HG03457 (cell line): ENCODE data around the gene LYPLA2.
"Not testable (repeated sequence)": the region's sequence is repeated elsewhere in the genome, so short reads cannot be mapped to it uniquely, and the experiment has no call there.

Experiments
- ATAC-seq: cut with Tn5 transposase; IDR thresholded peaks from one replicate; pipeline ENCODE4 v1.9.1; 2021; ENCODE audit warnings: moderate number of reproducible peaks; ENCODE audit not compliant: unreplicated experiment

Gene LYPLA2

DNA sequence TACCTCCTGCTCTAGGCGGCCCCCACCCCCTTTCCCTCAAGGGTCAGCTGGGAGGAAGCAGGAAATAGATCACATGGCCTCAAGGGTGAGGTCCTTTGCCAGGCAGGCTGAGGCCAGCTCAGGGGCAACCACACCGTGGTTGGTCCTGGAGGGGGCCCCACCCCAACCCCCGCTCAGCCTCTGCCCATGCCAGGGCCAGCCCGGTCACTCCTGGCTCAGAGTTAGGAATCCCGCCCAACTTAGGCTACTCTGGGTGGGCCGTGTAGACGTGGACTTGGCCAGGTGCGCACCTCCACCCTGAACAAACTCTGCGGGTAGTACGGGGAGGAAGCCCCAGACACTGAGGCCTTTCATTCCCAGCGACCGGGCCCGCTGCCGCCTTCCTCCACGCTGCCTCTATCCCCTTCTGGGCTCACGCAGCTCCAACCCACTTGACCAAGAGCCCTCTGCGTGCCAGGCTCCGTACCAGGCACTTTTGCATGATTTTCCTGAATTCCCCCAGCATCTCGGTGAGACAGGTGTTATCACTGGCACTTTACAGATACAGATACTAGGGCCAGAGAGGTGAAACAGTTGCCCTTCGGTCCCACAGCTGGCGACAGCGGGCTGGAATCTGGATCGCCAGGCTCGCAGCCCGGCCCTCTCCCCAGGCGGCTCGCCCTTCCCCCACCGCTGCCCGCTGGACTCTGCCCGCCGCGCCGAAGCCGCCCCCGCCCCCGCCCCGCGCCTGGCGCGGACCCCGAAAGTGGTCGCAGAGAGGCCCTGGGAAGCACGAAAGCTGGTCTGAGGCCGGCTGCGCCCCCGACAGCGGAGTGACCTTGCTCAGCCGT is 8.8 kb downstream of the LYPLA2 start:
- ATAC-seq = no peak

DNA sequence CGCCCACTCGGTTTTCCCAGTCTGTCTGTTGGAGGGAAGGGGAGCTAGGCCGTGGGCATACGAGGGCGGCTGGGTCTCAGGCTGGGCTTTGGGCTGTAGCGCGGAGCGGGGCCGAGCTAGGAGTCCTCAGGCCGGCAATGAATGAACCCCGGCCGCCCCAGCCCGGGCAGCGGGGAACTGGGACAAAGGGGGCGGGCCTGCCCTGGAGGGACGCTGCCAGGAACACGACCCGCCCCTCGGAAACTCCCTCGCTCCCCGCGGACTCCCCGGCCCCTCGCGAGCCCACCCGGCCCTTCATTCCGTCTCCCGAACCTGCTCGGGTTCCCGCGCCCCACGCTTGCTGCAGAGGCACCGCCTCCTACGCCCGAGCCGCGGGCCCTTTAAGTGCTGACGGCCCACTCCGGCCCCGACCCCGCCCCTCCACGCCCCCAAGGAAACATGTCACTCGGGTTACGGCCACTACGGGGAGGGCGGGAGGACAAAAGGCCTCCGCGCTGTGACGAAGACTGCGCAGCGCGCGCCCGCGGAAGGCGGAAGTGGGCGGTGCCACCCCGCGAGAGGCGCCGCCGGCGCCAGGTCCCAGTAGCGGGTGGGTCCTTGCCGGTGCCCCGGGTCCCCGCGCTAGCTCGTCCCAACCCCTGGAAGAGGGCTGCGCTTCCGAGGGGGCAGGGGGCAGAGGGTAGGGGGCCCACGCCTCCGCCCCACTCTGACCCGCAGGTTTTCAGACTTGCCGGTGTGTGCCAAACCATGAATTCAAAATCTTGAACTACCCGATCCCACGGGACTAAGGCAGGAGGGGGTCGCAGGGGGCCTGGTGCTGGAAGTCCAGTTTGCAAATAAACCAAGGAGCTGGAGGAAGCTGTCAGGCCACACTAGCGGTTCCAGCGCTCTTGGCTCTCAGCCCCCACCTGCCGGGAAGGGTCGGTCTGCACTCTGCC is 9.7 kb downstream of the LYPLA2 start, which contains the start of gene GALE:
TSS of gene GALE (minus strand) at position 355 of the 938 bp plus-strand sequence. CDS start 1,747 bp downstream, outside the sequence.
- peak; percentile 54 for ATAC-seq

DNA sequence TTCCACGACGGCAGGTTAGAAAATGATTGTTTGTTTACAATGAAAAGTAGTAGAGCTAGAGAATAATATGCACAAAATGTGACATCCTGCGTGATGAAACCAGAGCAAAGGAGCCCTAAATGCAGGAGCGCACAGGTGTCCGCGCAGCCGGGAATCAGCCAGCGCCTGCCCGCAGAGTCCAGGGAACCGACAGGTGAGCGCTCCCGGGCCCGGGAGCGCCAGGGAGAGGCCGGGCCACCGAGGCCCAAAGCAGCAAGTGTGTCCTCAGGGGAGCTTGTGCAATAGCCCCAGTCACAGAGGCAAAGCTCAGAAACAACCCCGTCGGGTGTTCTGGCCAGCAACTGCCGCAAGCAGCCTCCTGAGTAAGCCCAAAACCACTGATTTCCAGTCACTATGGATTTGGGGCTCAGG is 10.4 kb downstream of the LYPLA2 start:
- no peak for ATAC-seq

DNA sequence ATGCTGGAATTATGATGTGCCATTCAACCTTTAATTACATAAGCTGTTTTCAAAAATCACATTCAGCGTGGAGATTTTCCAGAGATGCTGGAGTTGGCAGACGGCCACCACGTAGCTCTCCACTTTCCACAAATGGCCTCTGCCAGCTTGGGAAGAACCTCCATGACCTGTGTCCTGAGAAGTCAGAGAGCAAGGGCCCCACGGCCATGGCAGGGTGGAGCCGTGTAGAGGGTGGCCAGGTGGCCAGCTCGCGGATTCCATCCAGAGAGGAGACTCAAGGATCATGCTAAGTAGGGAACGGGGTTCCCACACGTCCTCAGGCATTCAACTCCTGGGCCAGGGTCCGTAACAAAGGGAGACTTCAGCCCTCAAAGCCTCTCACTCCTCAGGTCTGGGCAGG is 10.9 kb downstream of the LYPLA2 start:
- ATAC-seq = no peak

DNA sequence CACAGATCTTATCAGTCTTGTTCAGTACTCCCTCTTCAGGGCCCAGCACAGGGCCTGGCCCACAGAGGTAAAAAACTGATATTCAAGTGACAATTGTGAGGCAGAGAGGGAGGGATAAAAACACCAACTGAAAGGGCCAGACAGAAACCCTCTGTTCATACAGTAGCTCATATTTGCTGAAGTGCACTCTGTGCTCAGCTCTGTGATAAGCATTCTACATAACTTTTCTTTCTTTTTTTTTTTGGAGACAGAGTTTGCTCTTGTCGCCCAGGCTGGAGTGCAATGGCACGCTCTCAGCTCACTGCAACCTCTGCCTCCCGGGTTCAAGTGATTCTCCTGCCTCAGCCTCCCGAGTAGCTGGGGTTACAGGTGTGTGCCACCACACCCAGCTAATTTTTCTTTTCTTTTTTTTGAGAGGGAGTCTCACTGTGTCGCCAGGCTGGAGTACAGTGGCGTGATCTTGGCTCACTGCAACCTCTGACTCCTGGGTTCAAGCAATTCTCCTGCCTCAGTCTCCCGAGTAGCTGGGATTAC is 11.9 kb downstream of the LYPLA2 start:
- ATAC-seq = not testable (repeated sequence)

DNA sequence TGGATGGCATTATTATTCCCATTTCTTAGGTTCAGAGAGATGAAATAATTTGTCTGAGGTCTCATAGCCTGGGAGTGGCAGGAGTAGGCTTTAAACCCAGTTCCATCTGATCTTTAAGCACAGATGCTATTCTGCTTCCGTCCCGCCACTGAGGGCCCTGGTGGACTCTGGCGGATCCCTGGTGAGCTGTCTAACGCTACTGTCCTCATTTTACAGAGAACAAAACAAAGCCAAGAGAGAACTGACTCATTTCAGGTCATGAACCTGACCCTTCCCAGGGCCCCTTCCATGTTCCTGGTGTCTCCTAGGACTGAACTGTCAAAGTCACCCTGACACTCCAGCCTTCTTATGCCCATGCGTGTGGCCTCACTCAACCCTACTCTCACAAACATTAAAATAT is 12.7 kb downstream of the LYPLA2 start:
- no peak for ATAC-seq

DNA sequence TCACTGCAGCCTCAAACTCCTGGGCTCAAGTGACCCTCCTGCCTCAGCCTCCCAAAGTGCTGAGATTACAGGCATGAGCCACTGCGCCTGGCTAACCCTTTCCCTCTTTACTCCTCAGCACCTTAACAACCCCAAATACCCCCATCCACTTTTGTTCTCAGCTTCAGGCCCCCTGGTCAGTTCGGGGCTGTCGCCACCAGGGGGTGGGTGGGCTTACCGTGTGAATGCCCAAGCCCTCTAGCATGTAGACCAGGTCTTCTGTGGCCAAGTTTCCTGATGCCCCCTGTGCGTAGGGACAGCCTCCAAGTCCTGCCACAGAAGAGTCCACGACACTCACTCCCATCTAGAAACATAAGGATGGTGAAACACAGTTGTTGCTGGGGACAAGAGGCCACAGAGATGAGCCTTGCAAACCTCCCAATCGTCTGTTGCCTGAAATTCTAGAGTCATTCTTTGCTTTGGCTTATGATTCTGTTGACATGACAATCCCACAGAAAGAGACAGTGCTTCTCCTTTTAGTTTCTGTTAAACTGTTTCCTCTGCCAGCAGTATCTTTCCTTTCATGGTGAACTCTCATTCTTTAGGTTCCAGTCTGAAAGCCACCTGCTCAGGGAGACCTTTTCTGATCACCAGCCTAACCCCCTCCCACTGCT is 13.4 kb downstream of the LYPLA2 start:
- no peak for ATAC-seq

DNA sequence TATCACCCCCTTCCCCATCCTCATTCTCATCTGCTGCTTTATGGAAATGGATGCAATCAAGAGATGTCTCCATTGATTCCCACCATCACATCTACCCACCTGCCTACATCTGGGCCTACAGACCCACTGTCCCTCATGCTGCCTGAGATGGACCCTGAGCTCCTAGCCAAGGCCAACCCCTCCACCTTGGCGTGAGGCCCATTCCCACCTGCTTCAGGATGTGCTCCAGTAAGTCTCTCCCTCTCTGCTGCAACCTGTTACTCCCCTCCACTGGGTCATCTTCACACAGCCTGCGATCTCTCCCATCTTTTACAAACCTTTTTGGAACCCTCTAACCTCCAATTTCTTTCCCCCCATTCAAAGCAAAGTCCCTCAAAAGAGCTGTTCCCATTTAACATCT is 14.1 kb downstream of the LYPLA2 start:
- ATAC-seq = no peak

DNA sequence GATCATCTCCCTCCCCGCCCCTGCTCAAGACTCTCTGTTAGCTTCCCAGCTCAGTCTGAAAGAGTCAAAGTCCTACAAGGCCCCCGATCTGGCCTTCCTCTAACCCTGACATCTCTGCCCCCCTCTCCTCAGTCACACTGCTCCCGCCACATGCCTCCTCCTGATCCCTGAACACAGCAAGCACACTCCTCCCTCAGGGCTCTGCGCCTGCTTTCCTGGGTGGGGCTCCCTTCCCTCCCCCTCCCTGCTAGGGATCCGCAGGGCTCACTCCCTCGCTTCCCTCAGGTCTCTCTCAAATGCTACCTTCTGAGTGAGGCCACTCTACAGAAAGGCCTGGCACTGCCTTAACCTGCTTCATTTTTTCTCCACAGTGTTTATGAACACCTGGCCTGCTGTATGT is 15.3 kb downstream of the LYPLA2 start:
- no peak for ATAC-seq

DNA sequence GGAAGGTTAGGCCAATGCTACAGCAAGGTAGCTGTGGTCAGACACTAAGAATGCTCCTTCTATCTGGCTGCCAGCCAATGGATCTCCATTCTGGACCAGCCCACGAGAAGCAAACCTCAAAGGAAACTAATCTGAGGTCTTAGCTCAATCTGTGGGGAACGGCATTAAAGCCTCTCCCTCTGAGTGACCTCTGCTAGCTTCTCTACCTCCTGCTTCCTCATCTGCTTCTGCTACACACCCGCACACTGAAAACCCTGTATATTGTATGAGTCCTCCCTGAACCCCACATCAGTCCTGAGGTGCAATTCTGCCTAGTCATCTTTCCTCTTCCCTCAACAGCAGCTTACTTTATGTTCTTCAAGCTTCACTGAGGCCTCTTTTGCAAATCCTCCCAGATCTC is 16.5 kb downstream of the LYPLA2 start:
- ATAC-seq = no peak

DNA sequence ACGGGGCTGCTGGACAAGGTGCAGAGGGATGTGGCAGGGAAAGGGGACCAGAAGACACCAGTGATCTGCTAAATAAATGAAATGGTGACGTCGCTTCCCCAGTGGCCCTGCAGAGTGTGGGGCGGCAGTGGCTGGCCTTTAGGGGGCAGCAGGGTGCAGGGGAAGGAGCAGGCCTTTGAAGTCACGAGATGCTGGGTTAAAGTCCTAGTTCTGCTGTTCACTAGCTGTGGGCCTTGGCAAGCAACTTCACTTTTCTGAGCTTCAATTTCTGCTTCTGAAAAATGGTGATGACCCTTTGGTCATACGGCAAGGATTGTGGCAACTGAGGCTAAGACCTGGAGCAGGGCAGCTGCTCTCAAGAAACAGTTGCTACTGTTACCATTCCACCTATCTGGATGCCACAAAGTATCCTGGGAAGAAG is 18.8 kb downstream of the LYPLA2 start:
- no peak for ATAC-seq

DNA sequence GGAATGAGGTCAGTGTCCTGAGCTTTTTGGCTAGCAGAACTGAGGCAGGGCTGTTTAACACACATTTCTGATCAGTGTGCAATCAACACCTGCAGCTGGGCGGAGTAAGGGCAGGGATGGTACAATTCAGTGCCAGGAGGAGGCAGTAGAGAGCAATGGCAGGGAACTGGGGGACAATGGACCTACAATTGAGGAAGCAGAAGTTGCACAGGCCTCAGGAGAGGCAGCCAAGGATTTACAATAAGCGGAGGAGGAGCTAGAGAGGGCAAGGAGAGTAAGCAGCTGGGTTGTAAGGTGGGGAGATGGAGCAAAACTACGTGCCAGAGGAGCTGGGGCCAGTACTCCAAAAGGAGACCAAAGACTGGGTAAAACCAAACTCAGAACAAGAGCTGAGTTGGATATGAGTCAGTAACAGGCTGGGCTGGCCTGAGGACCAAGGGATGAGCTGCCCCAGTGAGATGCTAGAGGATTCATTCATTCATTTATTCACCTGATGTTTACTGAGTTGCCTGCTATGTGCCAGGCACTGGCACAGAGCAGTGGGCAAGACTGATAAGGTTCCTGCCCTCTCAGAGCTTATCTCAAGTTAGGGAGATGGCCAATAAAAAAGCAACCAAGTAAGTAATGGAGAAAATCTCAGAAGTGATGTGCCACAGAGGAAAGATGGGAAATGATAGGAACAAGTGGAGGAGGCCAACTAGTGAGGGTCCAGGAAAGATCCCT is 20.0 kb downstream of the LYPLA2 start:
- no peak for ATAC-seq

DNA sequence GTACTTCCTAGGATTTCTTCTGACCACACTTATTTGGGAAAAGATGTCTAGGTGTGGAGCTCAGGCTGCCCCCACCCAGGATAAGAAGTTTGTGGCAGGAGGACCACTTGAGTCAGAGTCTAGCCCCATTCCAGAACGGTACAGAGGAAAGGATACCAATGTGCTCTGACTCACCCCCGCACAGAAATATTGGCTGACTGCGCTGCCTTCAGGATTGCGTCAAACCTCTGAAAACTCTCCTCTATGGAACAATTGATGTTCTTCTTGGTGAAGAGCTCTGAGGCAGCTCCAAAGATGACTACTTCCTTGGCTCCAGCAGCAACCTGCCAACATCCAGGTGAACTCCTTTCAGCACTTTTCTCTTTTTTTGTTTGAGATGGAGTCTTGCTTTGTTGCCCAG is 23.1 kb downstream of the LYPLA2 start:
- ATAC-seq = no peak

DNA sequence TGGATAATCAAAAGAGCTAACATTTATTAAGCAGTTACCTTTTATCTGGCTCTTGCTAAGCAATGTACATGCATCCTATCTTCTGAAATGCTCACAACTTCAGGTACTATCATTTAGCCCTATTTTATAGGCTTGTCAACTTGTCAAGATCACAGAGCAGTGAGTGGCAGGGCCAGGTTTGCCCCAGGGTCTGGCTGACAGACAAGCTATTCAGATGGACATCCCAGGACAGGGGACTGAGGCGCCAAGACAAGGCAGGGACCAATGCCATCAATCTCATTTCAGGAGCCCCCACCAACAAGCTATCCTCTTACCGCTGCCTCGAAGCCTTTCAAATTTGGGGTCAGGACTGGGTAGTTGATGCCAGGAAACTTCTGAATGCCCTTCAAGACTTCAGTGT is 25.4 kb downstream of the LYPLA2 start:
- no peak for ATAC-seq

DNA sequence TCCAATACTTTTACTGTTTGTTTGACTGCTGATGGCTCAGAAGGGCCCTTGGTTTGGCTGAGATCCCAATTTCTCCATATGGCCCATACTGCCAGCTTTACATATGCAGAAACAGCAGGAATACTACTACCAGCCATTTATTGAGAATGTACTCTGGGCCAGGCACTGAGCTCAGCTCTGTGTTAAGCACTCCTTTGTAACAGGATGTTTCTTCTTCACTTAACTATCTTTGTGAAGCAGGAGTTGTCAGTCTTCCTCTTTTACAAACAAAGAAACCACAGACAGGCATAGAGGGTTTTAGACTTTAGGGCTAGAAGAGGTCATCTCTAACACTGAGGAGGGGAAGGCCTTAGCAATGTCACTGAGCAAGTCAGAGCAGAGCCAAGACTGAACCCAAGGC is 26.0 kb downstream of the LYPLA2 start:
- no peak for ATAC-seq

DNA sequence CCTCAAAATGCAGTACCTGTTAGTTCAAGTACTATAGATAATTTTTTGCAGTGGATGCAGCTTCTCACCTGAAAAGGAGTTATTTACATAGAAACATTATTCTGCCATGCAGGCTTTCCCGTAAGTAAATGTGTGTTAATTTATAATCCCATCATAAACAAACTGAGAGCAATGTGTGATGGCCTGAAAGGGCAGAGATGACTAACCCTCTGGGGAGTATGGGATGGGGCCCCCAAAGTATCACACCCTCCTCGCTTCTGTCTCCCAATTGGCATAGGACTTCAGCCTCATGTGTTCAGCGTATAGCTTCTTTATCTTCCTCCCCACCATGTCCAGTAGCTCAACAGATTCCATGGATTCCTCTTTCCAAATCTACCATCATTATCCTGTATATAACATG is 26.7 kb downstream of the LYPLA2 start:
- ATAC-seq = no peak

DNA sequence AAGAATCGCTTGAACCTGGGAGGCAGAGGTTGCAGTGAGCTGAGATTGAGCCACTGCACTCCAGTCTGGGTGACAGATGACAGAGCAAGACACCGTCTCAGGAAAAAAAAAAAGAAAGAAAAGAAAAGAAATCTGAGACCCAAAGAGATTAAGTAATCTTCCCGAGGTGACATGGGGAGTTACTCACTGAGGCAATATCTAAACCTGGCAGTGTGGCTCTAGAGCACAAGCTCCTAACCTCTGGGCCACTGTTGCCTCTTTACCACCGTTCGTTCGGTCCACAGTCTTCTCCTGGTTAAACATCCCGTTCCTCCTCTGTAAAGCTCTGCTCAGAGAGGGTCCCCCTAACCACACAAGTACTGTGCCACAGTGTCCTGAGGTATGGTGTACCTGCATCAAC is 32.8 kb downstream of the LYPLA2 start:
- no peak for ATAC-seq

DNA sequence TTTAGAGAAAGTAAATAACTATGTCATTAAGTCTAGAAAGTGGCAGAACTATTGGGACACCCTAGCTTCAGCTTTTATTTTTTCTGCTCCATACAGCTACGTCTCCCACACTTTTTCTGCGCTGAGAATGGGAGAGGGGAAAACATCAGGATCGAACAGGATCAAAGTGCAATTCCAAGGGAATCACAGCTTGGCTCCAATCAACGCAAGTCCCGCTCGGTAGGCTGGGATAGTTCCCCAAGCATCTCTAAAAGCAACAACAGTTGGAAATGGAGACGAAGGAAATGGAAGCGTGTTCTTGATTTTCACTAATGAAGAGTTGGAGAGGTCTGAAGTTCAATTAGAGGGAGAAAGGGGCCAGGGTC is 33.7 kb downstream of the LYPLA2 start:
- no peak for ATAC-seq

DNA sequence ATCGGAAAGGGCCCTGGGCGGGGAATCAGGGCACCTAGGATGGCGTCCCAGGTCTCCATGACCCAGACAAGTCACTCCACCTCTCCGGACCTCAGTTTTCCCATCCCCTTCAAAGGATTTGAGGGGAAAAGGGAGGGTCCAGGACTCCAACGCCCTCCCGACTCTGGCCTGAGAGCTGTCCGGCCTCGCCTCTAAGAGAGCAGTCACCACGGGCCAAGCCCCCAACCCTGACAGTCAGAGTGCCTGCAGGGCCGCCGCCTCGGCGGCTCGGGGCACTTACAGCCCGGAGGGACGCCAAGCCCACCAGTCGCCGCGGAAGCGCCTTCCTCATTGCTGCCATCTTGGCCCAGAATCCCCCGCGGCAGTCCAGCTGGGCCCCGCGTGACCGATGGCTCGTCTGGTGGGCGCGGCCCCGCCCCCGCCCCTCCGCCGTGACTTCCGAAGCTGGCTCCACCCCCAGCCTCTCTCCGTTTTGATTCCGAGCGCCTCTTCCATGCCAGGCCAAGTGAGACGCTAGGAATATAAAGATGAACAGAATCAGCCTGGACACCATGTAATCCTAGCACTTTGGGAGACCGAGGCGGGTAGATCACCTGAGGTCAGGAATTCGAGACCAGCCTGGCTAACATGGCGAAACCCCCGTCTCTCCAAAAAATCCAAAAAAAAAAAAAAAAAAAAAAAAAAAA is 34.3 kb downstream of the LYPLA2 start, which contains the start of gene HMGCL:
TSS of gene HMGCL (minus strand) at position 354 of the 686 bp plus-strand sequence. CDS start at position 340, 14 bp downstream.
- peak; percentile 66 for ATAC-seq
